H1 (cell line): ENCODE data around the gene TMEM182. TPM values are rescaled to one million over a fixed set of nuclear protein-coding genes. Genes with fewer than 3 reads are reported as not detected.

Experiments
- CTCF ChIA-PET: fragments of 300-600 bp; sonication (Branson Sonifier 250); formaldehyde crosslinking; loops from one replicate; lab custom pipeline; 2021; ENCODE audit not compliant: partially characterized antibody; lab: Charles Lee
- POLR2A ChIA-PET: fragments of 300-600 bp; sonication (Branson Sonifier 250); formaldehyde crosslinking; loops from one replicate; lab custom pipeline; 2021; ENCODE audit warnings: inconsistent platforms; ENCODE audit not compliant: partially characterized antibody; lab: Charles Lee
- DNase-seq, 2 experiments: peaks; one replicate each; pipeline versions ENCODE4 v3.0.0 to v3.0.0-alpha.2; 2010 to 2022; ENCODE audit warnings: low spot score in 2 of 2, low read depth in 1 of 2, mixed read lengths in 1 of 2
- FAIRE-seq: peaks from 2 replicates; lab custom pipeline; 2011; peaks lifted over from hg19 to GRCh38; lab: Jason Lieb, UNC
- H2AFZ ChIP-seq: 2 replicates; pipeline ENCODE4 v1.8.1; 2012; ENCODE audit warnings: low read length, inconsistent platforms
- H2AK5ac ChIP-seq: 2 replicates; pipeline ENCODE4 v1.6.1; 2013; ENCODE audit warnings: low read depth, low read length
- H2BK120ac ChIP-seq: replicated peaks from 2 replicates; pipeline ENCODE3; 2013; ENCODE audit warnings: low read depth, low read length, inconsistent platforms
- H2BK12ac ChIP-seq: 2 replicates; pipeline ENCODE4 v1.6.1; 2013; ENCODE audit warnings: low read depth, low read length
- H2BK15ac ChIP-seq: 2 replicates; pipeline ENCODE4 v1.6.1; 2013; ENCODE audit warnings: low read length
- H2BK20ac ChIP-seq: 2 replicates; pipeline ENCODE4 v1.6.1; 2013; ENCODE audit warnings: low read length
- H2BK5ac ChIP-seq: 2 replicates; pipeline ENCODE4 v1.6.1; 2013; ENCODE audit warnings: low read depth, low read length
- H3K14ac ChIP-seq: 2 replicates; pipeline ENCODE4 v1.6.1; 2013; ENCODE audit warnings: inconsistent platforms; ENCODE audit not compliant: insufficient read length
- H3K18ac ChIP-seq: 2 replicates; pipeline ENCODE4 v1.6.1; 2013; ENCODE audit warnings: low read length; ENCODE audit errors: extremely low read depth
- H3K23ac ChIP-seq: 2 replicates; pipeline ENCODE4 v1.6.1; 2013; ENCODE audit warnings: inconsistent platforms; ENCODE audit not compliant: insufficient read length
- H3K23me2 ChIP-seq: 2 replicates; pipeline ENCODE4 v1.6.1; 2013; ENCODE audit warnings: low read depth, low read length
- H3K27ac ChIP-seq: 2 replicates; pipeline ENCODE4 v1.6.1; 2011; ENCODE audit warnings: low read depth, low read length, inconsistent platforms
- H3K27me3 ChIP-seq, 4 experiments: replicated peaks in 1 of 4; 1 replicate in 1 of 4; 2 replicates in 3 of 4; pipeline versions ENCODE4 v1.6.1 to v1.8.1; 2011 to 2013; ENCODE audit warnings: low read length in 3 of 4, mild to moderate bottlenecking in 3 of 4, inconsistent platforms in 2 of 4, mixed read lengths in 2 of 4, moderate library complexity in 1 of 4; ENCODE audit not compliant: control insufficient read depth in 3 of 4, insufficient read depth in 3 of 4; ENCODE audit errors: extremely low read depth in 1 of 4
- H3K36me3 ChIP-seq, 4 experiments: 2 replicates each; pipeline versions ENCODE4 v1.6.1 to v1.8.1; 2011 to 2013; ENCODE audit warnings: mild to moderate bottlenecking in 4 of 4, low read length in 3 of 4, moderate library complexity in 2 of 4, control low read depth in 1 of 4, inconsistent platforms in 1 of 4; ENCODE audit not compliant: insufficient read depth in 4 of 4, control insufficient read depth in 2 of 4
- H3K4ac ChIP-seq: replicated peaks from 2 replicates; pipeline ENCODE3; 2013; ENCODE audit warnings: low read length, low read depth, mixed read lengths, inconsistent platforms; ENCODE audit not compliant: insufficient read length
- H3K4me1 ChIP-seq, 4 experiments: replicated peaks in 1 of 4; 1 replicate in 1 of 4; 2 replicates in 3 of 4; pipeline versions ENCODE4 v1.6.1 to v1.8.1; 2011 to 2013; ENCODE audit warnings: low read length in 3 of 4, inconsistent platforms in 2 of 4, mixed read lengths in 1 of 4; ENCODE audit not compliant: insufficient read depth in 4 of 4, control insufficient read depth in 3 of 4
- H3K4me2 ChIP-seq, 2 experiments: 2 replicates each; pipeline versions ENCODE4 v1.6.1 to v1.8.1; 2011 to 2013; ENCODE audit warnings: low read depth in 2 of 2, low read length in 2 of 2, control low read depth in 1 of 2, inconsistent platforms in 1 of 2, mild to moderate bottlenecking in 1 of 2; ENCODE audit not compliant: insufficient read depth in 1 of 2
- H3K4me3 ChIP-seq, 4 experiments: fragments of 200-600, 300-600 bp in 1 of 4; sonication (generic), shearing (Covaris generic), sonication (Bioruptor Twin) in 1 of 4; 2 replicates each; pipeline versions ENCODE4 v1.5.1 to v1.8.1; 2011 to 2016; ENCODE audit warnings: low read length in 4 of 4, low read depth in 3 of 4, control low read depth in 2 of 4, inconsistent platforms in 2 of 4, mild to moderate bottlenecking in 2 of 4, mixed read lengths in 1 of 4, moderate library complexity in 1 of 4; ENCODE audit not compliant: insufficient read depth in 2 of 4; ENCODE audit errors: extremely low read depth in 1 of 4
- H3K56ac ChIP-seq: replicated peaks from 2 replicates; pipeline ENCODE3; 2013; ENCODE audit warnings: low read depth, mild to moderate bottlenecking, mixed read lengths, low read length, inconsistent platforms; ENCODE audit not compliant: insufficient read length
- H3K79me1 ChIP-seq: 2 replicates; pipeline ENCODE4 v1.6.1; 2013; ENCODE audit warnings: low read depth, low read length, control low read depth
- H3K79me2 ChIP-seq, 2 experiments: 2 replicates each; pipeline versions ENCODE4 v1.6.1 to v1.8.1; 2012 to 2013; ENCODE audit warnings: low read length in 2 of 2, mild to moderate bottlenecking in 2 of 2, inconsistent platforms in 1 of 2; ENCODE audit not compliant: insufficient read depth in 2 of 2, control insufficient read depth in 1 of 2
- H3K9ac ChIP-seq, 4 experiments: replicated peaks in 1 of 4; 1 replicate in 1 of 4; 2 replicates in 3 of 4; pipeline versions ENCODE4 v1.6.1 to v1.8.1; 2011 to 2013; ENCODE audit warnings: low read depth in 3 of 4, low read length in 3 of 4, control low read depth in 2 of 4, mild to moderate bottlenecking in 2 of 4, moderate library complexity in 2 of 4, inconsistent platforms in 1 of 4; ENCODE audit errors: extremely low read depth in 1 of 4
- H3K9me3 ChIP-seq, 2 experiments: 2 replicates each; pipeline versions ENCODE4 v1.6.1 to v1.8.1; 2012 to 2013; ENCODE audit warnings: mild to moderate bottlenecking in 2 of 2, moderate library complexity in 2 of 2, control low read depth in 1 of 2, inconsistent platforms in 1 of 2, low read depth in 1 of 2, low read length in 1 of 2, mixed read lengths in 1 of 2; ENCODE audit not compliant: insufficient read depth in 2 of 2
- H4K20me1 ChIP-seq, 2 experiments: replicated peaks in 1 of 2; 2 replicates each; pipeline versions ENCODE3 to v1.8.1; 2011 to 2013; ENCODE audit warnings: inconsistent platforms in 2 of 2, low read length in 2 of 2, mild to moderate bottlenecking in 1 of 2; ENCODE audit not compliant: insufficient read depth in 2 of 2, control insufficient read depth in 1 of 2
- H4K5ac ChIP-seq: 2 replicates; pipeline ENCODE4 v1.6.1; 2013; ENCODE audit warnings: low read length, low read depth, mixed read lengths, inconsistent platforms; ENCODE audit not compliant: insufficient read length
- H4K8ac ChIP-seq: 2 replicates; pipeline ENCODE4 v1.8.0; 2013; ENCODE audit warnings: mild to moderate bottlenecking, moderate library complexity, low read length, inconsistent platforms; ENCODE audit not compliant: insufficient read depth; ENCODE audit errors: extremely low read depth
- H4K91ac ChIP-seq: replicated peaks from 2 replicates; pipeline ENCODE3; 2013; ENCODE audit warnings: low read length, mixed read lengths, inconsistent platforms; ENCODE audit not compliant: insufficient read length
- BACH1 ChIP-seq: IDR thresholded peaks from 2 replicates; pipeline ENCODE4 v1.6.1; 2012; ENCODE audit warnings: low read length, improper control_type of control experiment
- EP300 ChIP-seq, 2 experiments: IDR thresholded peaks; 1 replicate in 1 of 2; 2 replicates in 1 of 2; pipeline ENCODE4 v1.6.1; 2011 to 2012; ENCODE audit warnings: low read depth in 2 of 2, low read length in 2 of 2, mild to moderate bottlenecking in 2 of 2, borderline replicate concordance in 1 of 2, inconsistent platforms in 1 of 2, moderate library complexity in 1 of 2
- FOSL1 ChIP-seq: IDR thresholded peaks from 2 replicates; pipeline ENCODE4 v1.6.1; 2011; ENCODE audit warnings: mild to moderate bottlenecking, low read depth, low read length, moderate library complexity; ENCODE audit not compliant: insufficient read depth
- GABPA ChIP-seq: IDR thresholded peaks from 2 replicates; pipeline ENCODE4 v1.6.1; 2011; ENCODE audit warnings: mild to moderate bottlenecking, low read length, moderate library complexity, borderline replicate concordance; ENCODE audit not compliant: insufficient read depth
- JUND ChIP-seq: IDR thresholded peaks from 2 replicates; pipeline ENCODE4 v1.6.1; 2011; ENCODE audit warnings: mild to moderate bottlenecking, improper control_type of control experiment, low read length
- PHF8 ChIP-seq: fragments of 200-600 bp; sonication (generic); conservative IDR thresholded peaks from 2 replicates; pipeline ENCODE4 v1.7.1; 2012; ENCODE audit warnings: low read depth, mild to moderate bottlenecking, inconsistent platforms, low read length, moderate library complexity
- SP2 ChIP-seq: IDR thresholded peaks from 2 replicates; pipeline ENCODE4 v1.6.1; 2012; ENCODE audit warnings: mild to moderate bottlenecking, low read length, inconsistent platforms
- TBP ChIP-seq: IDR thresholded peaks from 2 replicates; pipeline ENCODE4 v1.6.1; 2011; ENCODE audit warnings: low read depth, low read length, improper control_type of control experiment
- USF2 ChIP-seq: IDR thresholded peaks from 2 replicates; pipeline ENCODE4 v1.6.1; 2011; ENCODE audit warnings: low read length, improper control_type of control experiment
- WGBS, 2 experiments: shearing (Covaris generic) in 1 of 2; methylation state at CpG; one replicate each; pipeline versions ENCODE4 v1.1.6 to v1.1.7; 2013 to 2015; ENCODE audit warnings: low lambda C conversion rate in 2 of 2, mixed read lengths in 2 of 2, inconsistent platforms in 1 of 2, low coverage in 1 of 2, missing lambda C conversion rate in 1 of 2; ENCODE audit not compliant: insufficient replicate concordance in 2 of 2, insufficient coverage in 1 of 2, insufficient read length in 1 of 2; ENCODE audit errors: extremely low coverage in 1 of 2, missing lambda C conversion rate in 1 of 2; 5-methylcytosine and 5-hydroxymethylcytosine counted together
- polyA plus RNA-seq, 7 experiments: library from polyadenylated mRNA; depleted of rRNA in 3 of 7; stranded (reverse) in 5 of 7; unstranded in 2 of 7; fragments of >200 nt in 5 of 7; fragments of 200-250 nt in 2 of 7; gene quantifications; 1 replicate in 5 of 7; 2 replicates in 1 of 7; 4 replicates in 1 of 7; pipeline versions ENCODE4 v1.2.1 to v1.2.3, GENCODE V29; 2011 to 2013; ENCODE audit warnings: missing spikeins in 2 of 7, mixed read lengths in 2 of 7
- total RNA-seq: library from RNA; stranded (reverse); fragmentation: NEBNext Ultra II Directional; extraction: Animal tissue kit (Norgen Biotek cat#: 25700); gene quantifications from 2 replicates; pipeline ENCODE4 v1.2.1, GENCODE V29; 2021
- TF ChIP-seq, protein P1 (sequence below): IDR thresholded peaks from 2 replicates; pipeline ENCODE4 v1.6.1; 2011; ENCODE audit warnings: low read depth, mild to moderate bottlenecking, low read length; ENCODE audit not compliant: insufficient read depth

TMEM182 gene
- total and polyA plus RNA-seq, 2 of the 8 experiments (the other 6 are each of a cell fraction or from before 2014, with no cell fraction given): 3.1 to 4.3 TPM

- Histone ChIP-seq H3K18ac (no peak overlapping the region), H4K5ac (no peak overlapping the region), H2AK5ac (no peak overlapping the region), H4K91ac (no peak overlapping the region), H3K79me2 (no peaks in the 10 kb centered on the region), H3K4ac (no peak overlapping the region), H4K8ac (no peak overlapping the region), H2BK12ac (no peak overlapping the region), H2BK120ac (no peak overlapping the region), H3K14ac (no peak overlapping the region), H2BK5ac (no peak overlapping the region), H3K23me2 (no peaks in the 10 kb centered on the region; the same call in 1 of the 2 replicates), H3K27me3 (no peaks in the 10 kb centered on the region), H4K20me1 (peaks cover 0 to under 1% of the 10 kb centered on the region in 2 experiments), H3K36me3 (peaks cover 5 to 57% (median 22%) of the 10 kb centered on the region in 4 experiments), H3K9ac (no peak overlapping the region), H3K27ac (no peak overlapping the region), H3K4me3 (no peak overlapping the region), H3K23ac (no peak overlapping the region), H3K56ac (no peak overlapping the region), H3K79me1 (no peaks in the 10 kb centered on the region), H3K9me3 (no peaks in the 10 kb centered on the region), H2BK15ac (no peak overlapping the region), H3K4me2 (no peak overlapping the region), H2AFZ (no peak overlapping the region), H3K4me1 (no peaks in the 10 kb centered on the region), H2BK20ac (no peak overlapping the region)
- ChIA-PET CTCF (interaction anchor here (0.6 to 1.2 kb wide), 2 partner anchors 29 to 133 kb away, joined by 3 to 4 read pairs; no protein-coding TSS in a partner anchor), POLR2A (interaction anchor here (1.2 kb wide), 1 partner anchor 12 kb away, joined by 3 read pairs; a partner anchor contains a TSS)
- DNase-seq (no peak), FAIRE-seq (no peak)
- TF ChIP-seq BACH1 (no peak), JUND (no peak), EP300 (IDR thresholded peaks at IDR 0.05; ENCODE audit: borderline replicate concordance in 1 of 2, low read depth in 2 of 2, low read length in 2 of 2) (no peak), FOSL1 (no peak), TBP (no peak), GABPA (no peak), SP2 (no peak), PHF8 (no peak), USF2 (no peak)
- TF ChIP-seq, protein P1, sequence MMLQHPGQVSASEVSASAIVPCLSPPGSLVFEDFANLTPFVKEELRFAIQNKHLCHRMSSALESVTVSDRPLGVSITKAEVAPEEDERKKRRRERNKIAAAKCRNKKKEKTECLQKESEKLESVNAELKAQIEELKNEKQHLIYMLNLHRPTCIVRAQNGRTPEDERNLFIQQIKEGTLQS: no peak
- WGBS, 2 experiments: 91% methylated on average over 7 of the region's 7 CpGs; no CpG with 5 or more reads in 1 of the 2 experiments
Observed at GRCh38 chr2:102724016-102724490, 37.8 kb upstream of the TMEM182 start.
